GM23338 (cell line): ENCODE measurements around the gene RPRD1A. TPM values are rescaled to one million over a fixed set of nuclear protein-coding genes. Genes with fewer than 3 reads are reported as not detected.
A peak's percentile ranks its signal among the peaks of the same experiment; 100 is the strongest.

Experiments
- ATAC-seq: fragments of 200-7000 bp; cut with Tn5 transposase; 3 replicates; pipeline ENCODE4 v1.9.1; 2020
- DNase-seq: peaks from one replicate; pipeline ENCODE4 v3.0.0-alpha.2; 2015; ENCODE audit warnings: low spot score
- H2AFZ ChIP-seq: fragments of 200-600 bp; sonication (generic); 2 replicates; pipeline ENCODE4 v1.8.0; 2016; ENCODE audit warnings: antibody characterized with exemption, mild to moderate bottlenecking, moderate library complexity
- H3F3A ChIP-seq: fragments of 200-600 bp; sonication (generic); replicated peaks from 2 replicates; pipeline ENCODE4 v1.8.0; 2017; ENCODE audit warnings: antibody characterized with exemption, mixed run types, low read depth
- H3K27ac ChIP-seq: fragments of 200-600 bp; sonication (generic); 2 replicates; pipeline ENCODE4 v1.6.1; 2016; ENCODE audit warnings: low read depth
- H3K27me3 ChIP-seq: fragments of 200-600 bp; sonication (generic); 2 replicates; pipeline ENCODE4 v1.8.0; 2016; ENCODE audit warnings: mild to moderate bottlenecking, mixed run types, moderate library complexity; ENCODE audit not compliant: insufficient read depth
- H3K36me3 ChIP-seq: fragments of 200-600 bp; sonication (generic); 2 replicates; pipeline ENCODE4 v1.8.0; 2016; ENCODE audit warnings: mild to moderate bottlenecking; ENCODE audit not compliant: insufficient read depth
- H3K4me1 ChIP-seq: fragments of 200-600 bp; sonication (generic); 2 replicates; pipeline ENCODE4 v1.8.0; 2016; ENCODE audit warnings: mild to moderate bottlenecking, moderate library complexity; ENCODE audit not compliant: insufficient read depth
- H3K4me2 ChIP-seq: fragments of 200-600 bp; sonication (generic); 2 replicates; pipeline ENCODE4 v1.7.1; 2017; ENCODE audit warnings: mixed run types
- H3K4me3 ChIP-seq: fragments of 200-600 bp; sonication (generic); 2 replicates; pipeline ENCODE4 v1.6.1; 2016; ENCODE audit warnings: mixed run types
- H3K79me2 ChIP-seq: fragments of 200-600 bp; sonication (generic); replicated peaks from 2 replicates; pipeline ENCODE4 v1.8.0; 2017; ENCODE audit warnings: mild to moderate bottlenecking; ENCODE audit not compliant: insufficient read depth
- H3K9me2 ChIP-seq: fragments of 200-600 bp; sonication (generic); 2 replicates; pipeline ENCODE4 v1.8.0; 2017; ENCODE audit not compliant: insufficient read depth
- H4K20me1 ChIP-seq: fragments of 200-600 bp; sonication (generic); replicated peaks from 2 replicates; pipeline ENCODE4 v1.8.0; 2017; ENCODE audit warnings: mild to moderate bottlenecking; ENCODE audit not compliant: insufficient read depth
- H3K27ac Mint-ChIP-seq: 2 replicates; pipeline ENCODE4 v1.8.0; 2020; ENCODE audit warnings: inconsistent platforms, mild to moderate bottlenecking, moderate library complexity, mixed read lengths
- H3K27me3 Mint-ChIP-seq: 3 replicates; pipeline ENCODE4 v1.8.0; 2022; ENCODE audit warnings: low read depth, mild to moderate bottlenecking, moderate library complexity, mixed read lengths, inconsistent platforms; ENCODE audit not compliant: insufficient read depth, poor library complexity
- H3K36me3 Mint-ChIP-seq: 3 replicates; pipeline ENCODE4 v1.8.0; 2021; ENCODE audit warnings: low read depth, mild to moderate bottlenecking, inconsistent platforms, moderate library complexity, mixed read lengths
- H3K4me1 Mint-ChIP-seq: 3 replicates; pipeline ENCODE4 v1.8.0; 2020; ENCODE audit warnings: mild to moderate bottlenecking, inconsistent platforms, mixed read lengths
- H3K4me3 Mint-ChIP-seq: 3 replicates; pipeline ENCODE4 v1.8.0; 2021; ENCODE audit warnings: moderate library complexity, mild to moderate bottlenecking, inconsistent platforms, mixed read lengths
- H3K9me3 Mint-ChIP-seq: 3 replicates; pipeline ENCODE4 v1.8.0; 2020; ENCODE audit warnings: moderate library complexity, mild to moderate bottlenecking, inconsistent platforms, mixed read lengths
- CREB1 ChIP-seq: fragments of 250-450 bp; sonication (Bioruptor Pico); IDR thresholded peaks from 2 replicates; pipeline ENCODE4 v1.5.0; 2020; ENCODE audit warnings: low read depth, mild to moderate bottlenecking, moderate library complexity
- EZH2 ChIP-seq: fragments of 200-600 bp; sonication (generic); IDR thresholded peaks from one replicate; pipeline ENCODE4 v1.8.0; 2017; ENCODE audit warnings: antibody characterized with exemption, mild to moderate bottlenecking, low read depth; ENCODE audit not compliant: unreplicated experiment
- EZH2phosphoT487 ChIP-seq: fragments of 200-600 bp; sonication (generic); IDR thresholded peaks from one replicate; pipeline ENCODE4 v1.8.1; 2018; ENCODE audit warnings: antibody characterized with exemption; ENCODE audit not compliant: unreplicated experiment
- JUNB ChIP-seq: IDR thresholded peaks from one replicate; pipeline ENCODE4 v1.6.1; 2016; ENCODE audit warnings: antibody characterized with exemption; ENCODE audit not compliant: unreplicated experiment
- NANOG ChIP-seq: IDR thresholded peaks from 2 replicates; pipeline ENCODE4 v1.6.1; 2016; ENCODE audit warnings: antibody characterized with exemption, borderline replicate concordance
- POLR2AphosphoS5 ChIP-seq: IDR thresholded peaks from 2 replicates; pipeline ENCODE4 v1.6.1; 2016; ENCODE audit warnings: antibody characterized with exemption, low read depth
- STAT1 ChIP-seq: IDR thresholded peaks from one replicate; pipeline ENCODE4 v1.6.1; 2016; ENCODE audit warnings: antibody characterized with exemption; ENCODE audit not compliant: unreplicated experiment
- ZNF114 ChIP-seq: fragments of 250-450 bp; sonication (Bioruptor Pico); IDR thresholded peaks from 2 replicates; pipeline ENCODE4 v1.5.0; 2020; ENCODE audit warnings: mild to moderate bottlenecking, moderate library complexity
- ZNF331 ChIP-seq: fragments of 250-450 bp; sonication (Bioruptor Pico); IDR thresholded peaks from 2 replicates; pipeline ENCODE4 v1.5.0; 2020; ENCODE audit warnings: low read depth, mild to moderate bottlenecking, moderate library complexity
- polyA plus RNA-seq: library from polyadenylated mRNA; unstranded; fragments of >200 nt; fragmentation: Nextera tagmentation; extraction: Ambion mirVana; gene quantifications from 2 replicates; pipeline ENCODE4 v1.2.1, GENCODE V29; 2016
- total RNA-seq: library from RNA; depleted of rRNA; stranded (reverse); fragments of >200 nt; shearing (Covaris generic); gene quantifications from 2 replicates; pipeline ENCODE4 v1.2.3, GENCODE V29; 2014
- TF ChIP-seq, protein P1 (sequence below): IDR thresholded peaks from one replicate; pipeline ENCODE4 v1.6.1; 2018; ENCODE audit warnings: antibody characterized with exemption; ENCODE audit not compliant: unreplicated experiment
- TF ChIP-seq, protein P2 (sequence below), 2 experiments: fragments of 200-600 bp in 1 of 2; sonication (generic) in 1 of 2; conservative IDR thresholded peaks; 2 replicates each; pipeline versions ENCODE4 v1.5.1 to v1.6.1; 2016 to 2017; ENCODE audit warnings: antibody characterized with exemption in 2 of 2, low read depth in 2 of 2, mild to moderate bottlenecking in 2 of 2, moderate library complexity in 1 of 2
- TF ChIP-seq, protein P3 (sequence below): fragments of 250-450 bp; sonication (Bioruptor Pico); IDR thresholded peaks from 2 replicates; pipeline ENCODE4 v1.5.0; 2020; ENCODE audit warnings: mild to moderate bottlenecking, moderate library complexity
- TF ChIP-seq, protein P4 (sequence below): IDR thresholded peaks from 2 replicates; pipeline ENCODE4 v1.6.1; 2016; ENCODE audit warnings: antibody characterized with exemption

Gene RPRD1A
- total and polyA plus RNA-seq, 2 experiments from 2014 or later: 67.9 to 157 TPM

DNA sequence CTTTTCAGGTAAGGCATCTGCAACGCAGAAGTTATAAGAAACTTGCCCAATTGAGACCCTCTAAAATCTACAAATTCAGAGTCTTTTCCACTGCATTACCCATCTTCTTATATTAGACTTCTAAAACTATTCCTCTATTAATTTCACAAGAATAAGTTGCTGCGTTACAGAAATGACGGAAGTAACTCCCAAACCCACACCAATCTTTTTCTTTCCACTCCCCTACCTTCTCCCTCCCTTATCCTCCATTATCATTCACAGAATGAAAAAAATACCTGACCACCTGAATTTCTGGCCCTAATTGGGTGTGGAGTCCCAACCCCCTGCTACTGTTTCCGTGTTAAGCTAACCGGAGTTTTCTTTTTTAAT lies 689 bp downstream of the RPRD1A start:
- TF ChIP-seq EZH2phosphoT487 (no peak), NANOG (no peak), ZNF114 (no peak), CREB1 (CRISPR knock-in tag) (no peak), STAT1 (no peak), JUNB (no peak), POLR2AphosphoS5 (no peak), ZNF331 (CRISPR knock-in tag) (no peak), EZH2 (no peak)
- TF ChIP-seq, protein P1, sequence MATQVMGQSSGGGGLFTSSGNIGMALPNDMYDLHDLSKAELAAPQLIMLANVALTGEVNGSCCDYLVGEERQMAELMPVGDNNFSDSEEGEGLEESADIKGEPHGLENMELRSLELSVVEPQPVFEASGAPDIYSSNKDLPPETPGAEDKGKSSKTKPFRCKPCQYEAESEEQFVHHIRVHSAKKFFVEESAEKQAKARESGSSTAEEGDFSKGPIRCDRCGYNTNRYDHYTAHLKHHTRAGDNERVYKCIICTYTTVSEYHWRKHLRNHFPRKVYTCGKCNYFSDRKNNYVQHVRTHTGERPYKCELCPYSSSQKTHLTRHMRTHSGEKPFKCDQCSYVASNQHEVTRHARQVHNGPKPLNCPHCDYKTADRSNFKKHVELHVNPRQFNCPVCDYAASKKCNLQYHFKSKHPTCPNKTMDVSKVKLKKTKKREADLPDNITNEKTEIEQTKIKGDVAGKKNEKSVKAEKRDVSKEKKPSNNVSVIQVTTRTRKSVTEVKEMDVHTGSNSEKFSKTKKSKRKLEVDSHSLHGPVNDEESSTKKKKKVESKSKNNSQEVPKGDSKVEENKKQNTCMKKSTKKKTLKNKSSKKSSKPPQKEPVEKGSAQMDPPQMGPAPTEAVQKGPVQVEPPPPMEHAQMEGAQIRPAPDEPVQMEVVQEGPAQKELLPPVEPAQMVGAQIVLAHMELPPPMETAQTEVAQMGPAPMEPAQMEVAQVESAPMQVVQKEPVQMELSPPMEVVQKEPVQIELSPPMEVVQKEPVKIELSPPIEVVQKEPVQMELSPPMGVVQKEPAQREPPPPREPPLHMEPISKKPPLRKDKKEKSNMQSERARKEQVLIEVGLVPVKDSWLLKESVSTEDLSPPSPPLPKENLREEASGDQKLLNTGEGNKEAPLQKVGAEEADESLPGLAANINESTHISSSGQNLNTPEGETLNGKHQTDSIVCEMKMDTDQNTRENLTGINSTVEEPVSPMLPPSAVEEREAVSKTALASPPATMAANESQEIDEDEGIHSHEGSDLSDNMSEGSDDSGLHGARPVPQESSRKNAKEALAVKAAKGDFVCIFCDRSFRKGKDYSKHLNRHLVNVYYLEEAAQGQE: no peak
- TF ChIP-seq, protein P2, sequence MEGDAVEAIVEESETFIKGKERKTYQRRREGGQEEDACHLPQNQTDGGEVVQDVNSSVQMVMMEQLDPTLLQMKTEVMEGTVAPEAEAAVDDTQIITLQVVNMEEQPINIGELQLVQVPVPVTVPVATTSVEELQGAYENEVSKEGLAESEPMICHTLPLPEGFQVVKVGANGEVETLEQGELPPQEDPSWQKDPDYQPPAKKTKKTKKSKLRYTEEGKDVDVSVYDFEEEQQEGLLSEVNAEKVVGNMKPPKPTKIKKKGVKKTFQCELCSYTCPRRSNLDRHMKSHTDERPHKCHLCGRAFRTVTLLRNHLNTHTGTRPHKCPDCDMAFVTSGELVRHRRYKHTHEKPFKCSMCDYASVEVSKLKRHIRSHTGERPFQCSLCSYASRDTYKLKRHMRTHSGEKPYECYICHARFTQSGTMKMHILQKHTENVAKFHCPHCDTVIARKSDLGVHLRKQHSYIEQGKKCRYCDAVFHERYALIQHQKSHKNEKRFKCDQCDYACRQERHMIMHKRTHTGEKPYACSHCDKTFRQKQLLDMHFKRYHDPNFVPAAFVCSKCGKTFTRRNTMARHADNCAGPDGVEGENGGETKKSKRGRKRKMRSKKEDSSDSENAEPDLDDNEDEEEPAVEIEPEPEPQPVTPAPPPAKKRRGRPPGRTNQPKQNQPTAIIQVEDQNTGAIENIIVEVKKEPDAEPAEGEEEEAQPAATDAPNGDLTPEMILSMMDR (conservative IDR thresholded peaks at IDR 0.05; ENCODE audit: low read depth in 2 of 2): no peak
- TF ChIP-seq, protein P3, sequence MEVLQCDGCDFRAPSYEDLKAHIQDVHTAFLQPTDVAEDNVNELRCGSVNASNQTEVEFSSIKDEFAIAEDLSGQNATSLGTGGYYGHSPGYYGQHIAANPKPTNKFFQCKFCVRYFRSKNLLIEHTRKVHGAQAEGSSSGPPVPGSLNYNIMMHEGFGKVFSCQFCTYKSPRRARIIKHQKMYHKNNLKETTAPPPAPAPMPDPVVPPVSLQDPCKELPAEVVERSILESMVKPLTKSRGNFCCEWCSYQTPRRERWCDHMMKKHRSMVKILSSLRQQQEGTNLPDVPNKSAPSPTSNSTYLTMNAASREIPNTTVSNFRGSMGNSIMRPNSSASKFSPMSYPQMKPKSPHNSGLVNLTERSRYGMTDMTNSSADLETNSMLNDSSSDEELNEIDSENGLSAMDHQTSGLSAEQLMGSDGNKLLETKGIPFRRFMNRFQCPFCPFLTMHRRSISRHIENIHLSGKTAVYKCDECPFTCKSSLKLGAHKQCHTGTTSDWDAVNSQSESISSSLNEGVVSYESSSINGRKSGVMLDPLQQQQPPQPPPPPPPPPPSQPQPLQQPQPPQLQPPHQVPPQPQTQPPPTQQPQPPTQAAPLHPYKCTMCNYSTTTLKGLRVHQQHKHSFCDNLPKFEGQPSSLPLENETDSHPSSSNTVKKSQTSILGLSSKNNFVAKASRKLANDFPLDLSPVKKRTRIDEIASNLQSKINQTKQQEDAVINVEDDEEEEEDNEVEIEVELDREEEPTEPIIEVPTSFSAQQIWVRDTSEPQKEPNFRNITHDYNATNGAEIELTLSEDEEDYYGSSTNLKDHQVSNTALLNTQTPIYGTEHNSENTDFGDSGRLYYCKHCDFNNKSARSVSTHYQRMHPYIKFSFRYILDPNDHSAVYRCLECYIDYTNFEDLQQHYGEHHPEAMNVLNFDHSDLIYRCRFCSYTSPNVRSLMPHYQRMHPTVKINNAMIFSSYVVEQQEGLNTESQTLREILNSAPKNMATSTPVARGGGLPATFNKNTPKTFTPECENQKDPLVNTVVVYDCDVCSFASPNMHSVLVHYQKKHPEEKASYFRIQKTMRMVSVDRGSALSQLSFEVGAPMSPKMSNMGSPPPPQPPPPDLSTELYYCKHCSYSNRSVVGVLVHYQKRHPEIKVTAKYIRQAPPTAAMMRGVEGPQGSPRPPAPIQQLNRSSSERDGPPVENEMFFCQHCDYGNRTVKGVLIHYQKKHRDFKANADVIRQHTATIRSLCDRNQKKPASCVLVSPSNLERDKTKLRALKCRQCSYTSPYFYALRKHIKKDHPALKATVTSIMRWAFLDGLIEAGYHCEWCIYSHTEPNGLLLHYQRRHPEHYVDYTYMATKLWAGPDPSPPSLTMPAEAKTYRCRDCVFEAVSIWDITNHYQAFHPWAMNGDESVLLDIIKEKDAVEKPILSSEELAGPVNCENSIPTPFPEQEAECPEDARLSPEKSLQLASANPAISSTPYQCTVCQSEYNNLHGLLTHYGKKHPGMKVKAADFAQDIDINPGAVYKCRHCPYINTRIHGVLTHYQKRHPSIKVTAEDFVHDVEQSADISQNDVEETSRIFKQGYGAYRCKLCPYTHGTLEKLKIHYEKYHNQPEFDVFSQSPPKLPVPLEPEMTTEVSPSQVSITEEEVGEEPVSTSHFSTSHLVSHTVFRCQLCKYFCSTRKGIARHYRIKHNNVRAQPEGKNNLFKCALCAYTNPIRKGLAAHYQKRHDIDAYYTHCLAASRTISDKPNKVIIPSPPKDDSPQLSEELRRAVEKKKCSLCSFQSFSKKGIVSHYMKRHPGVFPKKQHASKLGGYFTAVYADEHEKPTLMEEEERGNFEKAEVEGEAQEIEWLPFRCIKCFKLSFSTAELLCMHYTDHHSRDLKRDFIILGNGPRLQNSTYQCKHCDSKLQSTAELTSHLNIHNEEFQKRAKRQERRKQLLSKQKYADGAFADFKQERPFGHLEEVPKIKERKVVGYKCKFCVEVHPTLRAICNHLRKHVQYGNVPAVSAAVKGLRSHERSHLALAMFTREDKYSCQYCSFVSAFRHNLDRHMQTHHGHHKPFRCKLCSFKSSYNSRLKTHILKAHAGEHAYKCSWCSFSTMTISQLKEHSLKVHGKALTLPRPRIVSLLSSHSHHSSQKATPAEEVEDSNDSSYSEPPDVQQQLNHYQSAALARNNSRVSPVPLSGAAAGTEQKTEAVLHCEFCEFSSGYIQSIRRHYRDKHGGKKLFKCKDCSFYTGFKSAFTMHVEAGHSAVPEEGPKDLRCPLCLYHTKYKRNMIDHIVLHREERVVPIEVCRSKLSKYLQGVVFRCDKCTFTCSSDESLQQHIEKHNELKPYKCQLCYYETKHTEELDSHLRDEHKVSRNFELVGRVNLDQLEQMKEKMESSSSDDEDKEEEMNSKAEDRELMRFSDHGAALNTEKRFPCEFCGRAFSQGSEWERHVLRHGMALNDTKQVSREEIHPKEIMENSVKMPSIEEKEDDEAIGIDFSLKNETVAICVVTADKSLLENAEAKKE (CRISPR knock-in tag): no peak
- TF ChIP-seq, protein P4, sequence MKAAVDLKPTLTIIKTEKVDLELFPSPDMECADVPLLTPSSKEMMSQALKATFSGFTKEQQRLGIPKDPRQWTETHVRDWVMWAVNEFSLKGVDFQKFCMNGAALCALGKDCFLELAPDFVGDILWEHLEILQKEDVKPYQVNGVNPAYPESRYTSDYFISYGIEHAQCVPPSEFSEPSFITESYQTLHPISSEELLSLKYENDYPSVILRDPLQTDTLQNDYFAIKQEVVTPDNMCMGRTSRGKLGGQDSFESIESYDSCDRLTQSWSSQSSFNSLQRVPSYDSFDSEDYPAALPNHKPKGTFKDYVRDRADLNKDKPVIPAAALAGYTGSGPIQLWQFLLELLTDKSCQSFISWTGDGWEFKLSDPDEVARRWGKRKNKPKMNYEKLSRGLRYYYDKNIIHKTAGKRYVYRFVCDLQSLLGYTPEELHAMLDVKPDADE: no peak
- DNase-seq: no peak
- peaks cover 16% of the 10 kb centered on the region for H3K4me1 ChIP-seq
- Mint-ChIP-seq H3K36me3 (peaks cover 15% of the 10 kb centered on the region), H3K27me3 (peaks cover 3% of the 10 kb centered on the region), H3K9me3 (no peaks in the 10 kb centered on the region), H3K27ac (peak overlapping the region; percentile 97), H3K4me3 (peak overlapping the region; percentile 98), H3K4me1 (peaks cover 26% of the 10 kb centered on the region)
- no peaks in the 10 kb centered on the region for H3K27me3 ChIP-seq
- H3K27ac ChIP-seq: peak overlapping the region; percentile 90
- peaks cover 57% of the 10 kb centered on the region for H3K79me2 ChIP-seq
- peak overlapping the region; percentile 70; the same call in 1 of the 2 replicates for H2AFZ ChIP-seq
- H3F3A ChIP-seq: no peaks in the 10 kb centered on the region
- H4K20me1 ChIP-seq: peaks cover 34% of the 10 kb centered on the region
- no peaks in the 10 kb centered on the region for H3K36me3 ChIP-seq
- H3K4me2 ChIP-seq: peak overlapping the region; percentile 93
- peak overlapping the region; percentile 93 for H3K4me3 ChIP-seq
- no peaks in the 10 kb centered on the region for H3K9me2 ChIP-seq
- peak; percentile 9; the same call in 2 of the 3 replicates for ATAC-seq
